Activated CD4-positive, alpha-beta T cell treated with anti-CD3 and anti-CD28 coated beads for 4 hours (primary cell): Measurements from ENCODE around the gene SLC17A5.
"Not testable (repeated sequence)": the region's sequence is repeated elsewhere in the genome, so short reads cannot be mapped to it uniquely, and the experiment has no call there.

Experiments used
- DNase-seq, 2 donors: peaks; one replicate each; pipeline ENCODE4 v3.0.0-alpha.2; 2020

SLC17A5 gene

DNA sequence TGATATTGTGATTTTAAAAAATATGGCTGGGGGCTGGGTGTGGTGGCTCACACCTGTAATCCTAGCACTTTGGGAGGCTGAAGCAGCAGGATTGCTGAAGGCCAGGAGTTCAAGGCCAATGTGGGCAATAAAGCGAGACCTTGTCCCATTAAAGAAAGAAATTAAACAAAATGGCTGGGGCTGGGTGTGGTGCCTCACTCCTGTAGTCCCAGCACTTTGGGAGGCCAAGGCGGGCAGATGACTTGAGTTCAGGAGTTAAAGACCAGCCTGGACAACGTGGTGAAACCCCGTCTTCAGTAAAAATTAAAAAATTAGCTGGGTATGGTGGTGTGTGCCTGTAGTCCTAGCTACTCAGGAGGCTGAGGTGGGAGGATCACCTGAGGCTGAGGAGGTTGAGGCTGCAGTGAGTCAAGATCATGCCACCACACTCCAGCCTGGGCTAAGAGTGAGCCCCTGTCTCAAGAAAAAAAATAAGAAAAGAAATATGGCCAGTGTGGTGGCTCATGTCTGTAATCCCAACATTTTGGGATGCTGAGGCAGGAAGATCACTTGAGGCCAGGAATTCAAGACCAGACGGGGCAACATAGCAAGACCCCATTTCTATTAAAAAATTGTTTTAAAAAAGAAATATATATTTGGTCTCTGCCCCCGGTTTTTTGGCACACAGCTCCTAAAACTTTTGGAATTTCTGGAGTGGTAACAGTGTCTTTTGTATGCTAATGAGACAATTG lies 39.8 kb downstream of the SLC17A5 start:
- DNase-seq, result no peak

DNA sequence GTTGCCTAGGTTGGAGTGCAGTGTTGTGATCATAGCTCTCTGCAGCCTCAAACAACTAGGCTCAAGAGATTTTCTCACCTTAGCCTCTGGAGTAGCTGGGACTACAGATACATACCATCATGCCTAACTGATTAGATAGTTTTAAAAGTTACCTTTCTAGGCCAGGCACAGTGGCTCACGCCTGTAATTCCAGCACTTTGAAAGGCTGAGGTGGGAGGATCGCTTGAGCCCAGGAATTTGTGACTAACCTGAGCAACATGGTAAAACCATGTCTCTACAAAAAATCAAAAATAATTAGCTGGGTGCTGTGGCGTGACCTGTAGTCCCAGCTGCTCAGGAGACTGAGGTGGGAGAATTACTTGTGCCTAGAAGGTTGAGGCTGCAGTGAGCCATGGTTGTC lies 41.2 kb downstream of the SLC17A5 start:
- DNase-seq, result no peak

DNA sequence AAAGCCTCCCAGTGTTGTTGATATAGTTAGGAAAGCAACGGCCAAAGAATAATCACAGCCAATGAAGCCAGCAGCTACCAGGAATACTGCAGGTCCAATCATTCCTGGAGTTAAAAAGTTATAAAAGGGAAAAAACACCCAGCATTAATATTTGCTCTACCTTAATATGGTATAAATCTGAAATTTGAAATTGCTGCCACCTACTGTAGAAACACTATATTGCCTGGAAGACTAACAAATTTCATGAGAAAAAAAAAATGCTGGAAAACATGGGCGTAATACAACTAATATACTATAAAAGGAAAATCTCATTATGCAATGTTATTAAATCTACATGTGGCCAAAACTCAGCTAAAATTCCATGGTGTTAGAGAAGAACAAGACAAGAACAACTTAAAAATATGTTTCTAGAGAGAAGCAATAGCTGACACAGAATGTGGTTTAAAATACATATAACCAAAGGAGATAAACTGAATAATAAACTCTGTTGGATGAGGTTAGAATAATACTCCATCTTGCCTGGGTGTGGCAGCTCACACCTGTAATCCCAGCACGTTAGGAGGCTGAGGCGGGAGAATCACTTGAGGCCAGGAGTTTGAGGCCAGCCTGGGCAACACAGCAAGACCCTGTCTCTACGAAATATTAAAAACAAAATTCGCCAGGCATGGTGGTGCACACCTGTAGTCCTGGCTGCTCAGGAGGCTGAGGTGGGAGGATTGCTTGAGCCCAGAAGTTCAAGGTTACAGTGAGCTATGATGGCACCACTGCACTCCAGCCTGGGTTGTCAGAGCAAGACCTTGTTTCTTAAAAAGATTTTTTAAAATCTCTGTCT lies 43.1 kb downstream of the SLC17A5 start:
- no peak for DNase-seq

DNA sequence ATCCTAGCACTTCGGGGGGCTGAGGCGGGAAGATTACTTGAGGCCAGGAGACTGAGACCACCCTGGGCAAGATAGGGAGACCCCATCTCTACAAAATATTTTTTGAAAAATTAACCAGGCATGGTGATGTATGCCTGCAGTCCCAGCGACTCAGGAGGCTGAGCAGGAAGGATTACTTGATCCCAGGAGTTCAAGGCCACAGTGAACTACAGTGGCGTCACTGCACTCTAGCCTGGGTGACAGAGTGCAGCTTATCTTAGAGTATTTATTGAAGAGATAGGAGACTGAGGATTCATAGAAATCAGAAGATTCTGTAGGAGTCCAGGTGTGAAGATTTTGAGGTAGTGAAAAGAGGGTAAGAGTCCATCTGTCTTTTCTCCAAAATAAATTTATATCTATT lies 45.0 kb downstream of the SLC17A5 start:
- no peak for DNase-seq

- DNase-seq, result no peak
Observed at GRCh38 chr6:73606428-73606827, 47.4 kb downstream of the SLC17A5 start.

DNA sequence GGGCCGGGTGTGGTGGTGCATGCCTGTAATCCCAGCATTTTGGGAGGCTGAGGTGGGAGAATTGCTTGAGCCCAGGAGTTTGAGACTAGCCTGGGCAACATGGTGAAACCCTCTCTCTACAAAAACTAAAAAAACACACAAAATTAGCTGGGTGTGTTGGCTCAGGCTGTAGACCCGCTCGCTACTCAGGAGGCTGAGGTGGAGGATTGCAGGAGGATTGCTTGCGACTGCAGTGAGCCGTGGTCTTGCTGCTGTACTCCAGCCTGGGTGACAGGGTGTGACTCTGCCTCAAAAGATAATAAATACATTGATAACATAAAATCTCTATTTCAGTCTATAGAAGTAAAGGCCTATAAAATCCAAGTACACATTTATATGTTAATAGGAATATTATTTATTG lies 49.3 kb downstream of the SLC17A5 start:
- no peak for DNase-seq

DNA sequence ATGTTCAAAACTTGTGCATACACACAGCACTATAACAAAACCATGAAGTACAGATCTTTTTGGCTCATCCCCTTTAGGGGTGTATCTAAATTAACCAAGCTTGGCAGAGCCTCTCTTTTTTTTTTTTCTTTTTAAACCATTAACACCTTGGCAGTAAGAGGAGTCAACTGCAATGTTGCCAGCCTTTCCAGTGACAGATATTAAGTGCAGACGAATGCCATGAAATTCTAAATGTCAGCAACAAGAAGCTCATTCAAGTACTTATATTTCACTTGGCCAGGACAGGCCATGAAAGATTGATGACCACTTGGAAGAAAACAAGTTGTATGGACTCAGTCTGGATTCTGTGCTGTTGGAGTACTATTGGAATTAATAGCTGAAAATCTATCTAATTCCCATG lies 49.8 kb downstream of the SLC17A5 start:
- no peak for DNase-seq

DNA sequence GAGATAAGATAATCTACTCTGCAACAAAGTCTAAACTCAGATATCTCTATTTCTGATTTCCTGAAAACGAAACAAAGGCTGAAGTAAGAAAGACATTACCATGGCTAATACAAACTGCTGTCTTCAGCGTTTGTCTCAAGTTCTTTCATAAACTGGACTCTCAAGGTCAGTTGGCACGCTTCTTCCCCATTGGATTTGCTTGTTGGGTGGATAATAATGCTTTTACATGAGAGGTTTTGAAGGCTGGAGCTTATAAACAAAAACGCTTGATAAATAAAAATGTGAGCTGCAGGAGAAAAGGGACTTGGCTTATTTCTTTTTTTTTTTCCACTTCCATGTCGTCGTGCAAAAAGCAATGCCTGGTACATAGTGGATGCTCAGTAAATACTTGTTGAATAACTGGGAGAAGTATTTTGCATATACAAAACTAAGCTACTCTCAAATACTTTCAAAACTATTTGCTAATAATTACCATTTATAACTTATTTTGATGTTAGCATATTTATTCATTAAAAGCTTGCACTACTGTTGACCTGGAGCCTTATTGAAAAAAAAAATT lies 67.3 kb downstream of the SLC17A5 start:
- DNase-seq, result no peak

DNA sequence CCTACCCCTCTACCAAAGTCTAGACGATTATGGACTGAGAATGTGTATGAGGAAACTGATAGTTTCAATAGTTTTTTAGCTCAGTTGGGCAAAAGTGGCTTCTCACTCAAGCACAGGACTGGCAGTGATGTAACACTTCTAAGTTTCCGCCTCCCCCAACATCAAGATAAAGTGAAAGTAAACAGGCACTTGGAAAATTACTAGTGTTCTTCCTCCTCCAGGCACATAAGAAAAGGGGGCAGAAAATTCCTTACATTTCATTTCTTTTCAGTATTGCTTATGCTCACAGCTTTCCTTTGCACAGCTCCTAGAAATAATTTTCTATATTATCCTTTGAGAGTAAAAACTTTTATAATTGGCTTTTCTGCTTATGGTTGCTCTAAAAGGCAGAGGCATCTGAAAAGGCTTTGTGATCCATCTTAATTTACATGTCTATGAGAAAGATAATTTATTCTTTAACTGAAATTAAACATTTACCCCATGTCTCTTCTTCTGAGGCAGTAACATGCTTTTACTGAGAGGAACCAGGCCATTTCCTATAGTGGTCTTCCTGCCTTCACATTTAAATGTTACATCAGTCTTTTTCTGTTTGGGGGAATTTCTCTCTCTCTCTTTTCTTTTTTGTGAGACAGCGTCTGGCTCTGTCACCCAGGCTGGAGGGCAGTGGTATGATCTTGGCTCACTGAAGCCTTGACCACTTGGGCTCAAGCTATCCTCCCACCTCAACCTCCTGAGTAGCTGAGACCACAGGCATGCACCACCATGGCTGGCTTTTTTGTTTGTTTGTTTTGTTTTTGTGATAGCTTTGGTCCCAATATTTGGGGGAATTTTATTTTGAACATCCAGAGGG lies 68.0 kb downstream of the SLC17A5 start:
- DNase-seq, result peak; percentile 21 to 47

DNA sequence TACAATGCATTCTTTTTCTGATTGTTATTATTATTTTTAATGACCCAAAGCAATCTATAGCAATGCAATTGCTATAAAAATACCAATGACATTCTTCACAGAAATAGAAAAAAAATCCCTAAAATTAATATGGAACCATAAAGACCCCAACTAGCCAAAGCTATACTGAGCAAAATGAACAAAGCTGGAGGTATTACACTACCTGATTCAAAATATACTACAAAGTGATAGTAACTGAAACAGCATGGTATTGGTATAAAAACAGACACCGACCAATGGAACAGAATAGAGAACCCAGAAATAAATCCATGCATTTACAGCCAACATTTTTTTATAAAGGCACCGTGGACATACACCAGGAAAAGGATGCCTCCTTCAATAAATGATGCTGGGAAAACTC lies 72.5 kb downstream of the SLC17A5 start:
- DNase-seq, result no peak

DNA sequence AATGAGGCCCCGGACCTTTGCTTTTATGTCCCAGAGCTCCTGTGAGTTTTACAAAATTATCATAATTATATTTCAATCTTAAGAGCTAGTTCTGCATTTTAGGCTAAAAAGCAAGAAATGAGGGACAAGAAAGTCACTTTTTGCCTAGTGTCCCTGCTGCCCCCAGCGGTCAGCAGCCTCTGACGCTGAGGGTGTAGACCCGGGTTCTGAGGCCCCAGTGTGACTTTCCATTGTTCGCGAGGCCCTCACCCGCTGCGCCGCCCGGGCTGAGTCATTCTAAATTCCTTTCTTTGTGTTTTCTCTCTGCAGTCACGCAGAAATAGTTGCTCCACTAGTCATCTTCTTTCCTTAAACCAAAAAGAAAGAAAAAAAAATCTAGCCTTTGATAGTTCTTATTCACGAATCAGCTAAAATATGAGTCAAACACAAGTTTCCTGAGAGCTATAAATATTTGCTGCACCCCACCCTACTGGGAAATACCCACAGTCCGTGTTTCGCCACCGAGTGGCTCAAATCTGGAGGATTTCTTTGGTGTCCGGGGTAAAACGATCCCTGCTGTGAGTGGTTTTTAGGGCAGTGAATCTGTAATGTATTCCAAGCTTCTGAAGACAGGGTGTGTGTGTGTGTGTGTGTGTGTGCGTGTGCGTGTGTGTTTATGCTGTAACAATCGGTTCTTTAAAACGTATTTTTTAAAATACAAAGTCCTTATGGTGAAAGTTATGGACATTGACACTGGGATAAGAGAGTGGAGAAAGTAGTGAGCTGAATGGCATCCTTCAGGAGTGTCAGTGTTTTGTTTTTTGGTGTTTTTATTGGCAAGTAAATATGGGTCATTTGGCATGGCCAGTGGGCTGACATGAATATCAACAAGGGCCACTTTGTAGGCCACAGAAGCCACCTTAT lies 73.3 kb downstream of the SLC17A5 start:
- peak; percentile 74 to 78 for DNase-seq

GRCh38 chr6:73579851-73580246 lies 73.9 kb downstream of the SLC17A5 start:
- no peak for DNase-seq

DNA sequence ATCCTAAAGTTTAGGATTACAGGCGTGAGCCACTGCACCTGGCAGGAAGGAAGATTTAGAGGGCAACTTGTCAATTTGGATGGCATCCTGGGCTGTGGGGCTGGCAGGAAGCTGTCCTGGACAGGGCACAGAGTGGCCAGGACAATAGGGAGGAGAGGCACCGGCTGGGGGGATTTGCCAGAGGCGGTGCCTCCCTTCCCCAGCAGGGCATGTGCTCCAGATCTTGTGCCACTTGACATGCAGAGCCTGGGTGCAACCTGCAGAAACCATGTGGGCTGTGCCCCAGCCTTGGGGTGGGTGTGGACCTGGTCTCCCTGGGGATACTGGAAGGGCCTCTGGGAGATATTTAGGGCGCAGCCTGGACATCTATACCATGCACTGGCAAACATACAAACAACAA lies 74.4 kb downstream of the SLC17A5 start:
- DNase-seq, result no peak

- no peak for DNase-seq
Observed at GRCh38 chr6:73577676-73578075, 76.1 kb downstream of the SLC17A5 start.

- DNase-seq, result not testable (repeated sequence)
Observed at GRCh38 chr6:73572531-73572930, 81.3 kb downstream of the SLC17A5 start.

GRCh38 chr6:73571218-73572181 lies 82.3 kb downstream of the SLC17A5 start:
- DNase-seq, result not testable (repeated sequence)

DNA sequence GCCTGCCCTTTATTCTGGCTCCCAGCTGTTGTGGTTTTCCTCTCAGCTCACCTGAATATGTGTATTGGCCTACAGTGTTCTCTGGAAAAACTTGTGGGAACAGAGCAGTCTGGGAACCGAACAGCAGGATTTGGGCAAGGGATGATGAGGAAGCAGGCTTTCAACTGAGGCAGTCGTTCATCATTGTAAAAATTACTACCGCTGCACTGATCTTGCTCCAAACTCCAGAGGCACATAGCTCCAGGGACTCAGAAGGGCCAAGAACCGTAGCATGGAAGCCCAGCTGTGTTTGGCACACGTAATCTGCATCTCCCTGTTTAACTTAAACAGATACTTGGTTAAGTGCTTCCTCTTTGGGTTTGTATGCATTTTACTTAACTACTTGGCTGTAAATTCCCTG lies 84.7 kb downstream of the SLC17A5 start:
- DNase-seq, result no peak

DNA sequence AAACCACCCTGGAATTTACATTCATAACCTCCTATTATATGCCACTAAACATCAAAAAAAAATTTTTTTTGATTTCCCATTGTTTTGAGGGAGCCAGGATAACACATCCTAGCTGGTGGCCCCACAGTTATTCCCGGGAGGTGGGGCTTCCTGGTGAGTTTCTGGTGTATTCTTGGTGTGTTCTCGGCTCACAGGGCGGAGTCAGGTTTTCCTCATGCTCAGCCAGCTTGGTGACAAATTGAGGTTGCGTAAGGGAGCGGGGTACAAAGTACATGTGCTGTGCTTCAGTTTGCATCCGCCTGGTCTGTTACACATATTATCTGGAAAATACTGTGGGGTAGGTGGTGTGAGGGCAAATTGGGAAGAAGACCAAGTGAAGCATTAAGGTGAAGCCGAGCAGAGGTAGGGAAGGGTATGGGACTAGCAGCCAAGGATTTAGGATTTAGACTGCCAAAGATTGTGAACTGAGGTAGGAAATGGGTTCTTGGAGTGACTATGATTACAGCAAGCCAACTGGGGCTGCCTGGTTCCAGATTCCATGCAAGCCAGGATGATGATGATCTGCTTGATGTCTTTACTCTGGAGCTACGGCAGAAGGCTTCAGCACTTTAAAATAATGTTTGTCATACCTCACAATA lies 86.7 kb downstream of the SLC17A5 start:
- no peak for DNase-seq

- DNase-seq, result not testable (repeated sequence)
Observed at GRCh38 chr6:73566486-73566871, 87.3 kb downstream of the SLC17A5 start.

GRCh38 chr6:73565767-73566485 lies 87.9 kb downstream of the SLC17A5 start:
- DNase-seq, result no peak
